ENCODE measurements around the gene APLP2.
"Not testable (repeated sequence)": the region's sequence is repeated elsewhere in the genome, so short reads cannot be mapped to it uniquely, and the experiment has no call there.

APLP2 gene

GRCh38 chr11:130188047-130188446, 118.4 kb downstream of the APLP2 start:
- no peak for TF ChIP-seq CTCF (IDR thresholded peaks at IDR 0.05; ENCODE audit: low read length, missing control alignments)
- DNase-seq (ENCODE audit: low read depth): no peak
- H3K4me3 ChIP-seq (replicated peaks; ENCODE audit: low read depth, low read length): no peak overlapping the region

GRCh38 chr11:130188585-130189347, 119.1 kb downstream of the APLP2 start:
- H3K4me3 ChIP-seq (replicated peaks; ENCODE audit: low read depth, low read length): no peak overlapping the region
- no peak for DNase-seq (ENCODE audit: low read depth)
- TF ChIP-seq CTCF (IDR thresholded peaks at IDR 0.05; ENCODE audit: low read length, missing control alignments): no peak

- DNase-seq (ENCODE audit: low read depth): no peak
- H3K4me3 ChIP-seq (replicated peaks; ENCODE audit: low read depth, low read length): no peak overlapping the region
- no peak for TF ChIP-seq CTCF (IDR thresholded peaks at IDR 0.05; ENCODE audit: low read length, missing control alignments)
These were observed 120.0 kb downstream of the APLP2 start for GRCh38 chr11:130189492-130190210.

- no peak for DNase-seq (ENCODE audit: low read depth)
- no peak overlapping the region for H3K4me3 ChIP-seq (replicated peaks; ENCODE audit: low read depth, low read length)
- TF ChIP-seq CTCF (IDR thresholded peaks at IDR 0.05; ENCODE audit: low read length, missing control alignments): no peak
These were observed 120.7 kb downstream of the APLP2 start for GRCh38 chr11:130190371-130190881.

- no peak for DNase-seq (ENCODE audit: low read depth)
- TF ChIP-seq CTCF (IDR thresholded peaks at IDR 0.05; ENCODE audit: low read length, missing control alignments): no peak
- H3K4me3 ChIP-seq (replicated peaks; ENCODE audit: low read depth, low read length): no peak overlapping the region
These were observed 122.2 kb downstream of the APLP2 start for GRCh38 chr11:130191896-130192295.

GRCh38 chr11:130192845-130193267, 123.2 kb downstream of the APLP2 start:
- DNase-seq (ENCODE audit: low read depth): no peak

GRCh38 chr11:130193551-130193950, 123.9 kb downstream of the APLP2 start:
- DNase-seq (ENCODE audit: low read depth); H3K4me3 ChIP-seq (replicated peaks; ENCODE audit: low read depth, low read length): not testable (repeated sequence)

More at GRCh38 chr11:130192845-130193267, 123.2 kb downstream of the APLP2 start:
- no peak for TF ChIP-seq CTCF (IDR thresholded peaks at IDR 0.05; ENCODE audit: low read length, missing control alignments)
- no peak overlapping the region for H3K4me3 ChIP-seq (replicated peaks; ENCODE audit: low read depth, low read length)
